Measurements from ENCODE around the gene SORCS2.

SORCS2 gene

DNA sequence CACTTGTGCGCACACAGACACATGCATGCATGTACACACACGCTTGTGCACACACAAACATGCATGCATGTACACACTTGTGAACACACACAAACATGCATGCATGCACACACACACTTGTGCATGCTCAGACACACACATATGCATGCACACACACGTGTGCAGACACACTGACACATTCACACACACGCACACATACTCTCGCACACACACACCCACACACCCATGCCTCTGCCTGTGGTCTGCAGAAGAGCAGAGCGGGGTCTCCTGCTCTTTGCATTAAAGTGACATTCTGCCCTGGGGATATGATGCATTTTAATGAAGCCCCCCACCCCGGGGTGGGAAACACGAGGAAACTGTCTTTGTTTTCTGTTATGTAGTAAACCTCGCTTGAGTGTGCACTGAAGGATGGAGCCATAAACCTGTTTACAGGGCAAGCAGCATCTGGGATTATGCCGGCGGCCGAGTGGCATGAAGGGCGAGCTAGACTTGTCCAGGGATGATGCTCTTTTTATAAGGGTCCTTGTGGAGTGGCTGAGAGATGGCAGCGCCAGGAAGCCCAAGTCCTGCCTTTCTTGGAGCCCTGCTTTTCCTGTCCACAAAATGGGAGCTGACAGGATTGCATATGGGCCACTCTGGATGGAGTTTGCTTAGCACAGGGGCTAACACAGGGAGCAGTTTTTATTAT lies 224.6 kb downstream of the SORCS2 start:
- TF ChIP-seq, protein P1, sequence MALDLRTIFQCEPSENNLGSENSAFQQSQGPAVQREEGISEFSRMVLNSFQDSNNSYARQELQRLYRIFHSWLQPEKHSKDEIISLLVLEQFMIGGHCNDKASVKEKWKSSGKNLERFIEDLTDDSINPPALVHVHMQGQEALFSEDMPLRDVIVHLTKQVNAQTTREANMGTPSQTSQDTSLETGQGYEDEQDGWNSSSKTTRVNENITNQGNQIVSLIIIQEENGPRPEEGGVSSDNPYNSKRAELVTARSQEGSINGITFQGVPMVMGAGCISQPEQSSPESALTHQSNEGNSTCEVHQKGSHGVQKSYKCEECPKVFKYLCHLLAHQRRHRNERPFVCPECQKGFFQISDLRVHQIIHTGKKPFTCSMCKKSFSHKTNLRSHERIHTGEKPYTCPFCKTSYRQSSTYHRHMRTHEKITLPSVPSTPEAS (tag by site-specific recombination; IDR thresholded peaks at IDR 0.05): peak; percentile 48; the same call in 1 of the 2 replicates
- TF ChIP-seq GLIS1 (tag by site-specific recombination; IDR thresholded peaks at IDR 0.05): no peak
- no peak overlapping the region for H3K27ac ChIP-seq (ENCODE audit: extremely low read depth, low read depth, low read length)
- ChIA-PET POLR2A (no interaction called here), CTCF (interaction anchor here (0.6 kb wide), 1 partner anchor 20 kb away, joined by 3 read pairs; no protein-coding TSS in a partner anchor)
- H3K9me3 ChIP-seq (ENCODE audit: control insufficient read depth, insufficient read depth, low read depth, low read length): no peaks in the 10 kb centered on the region
- no peaks in the 10 kb centered on the region for H3K36me3 ChIP-seq (ENCODE audit: control insufficient read depth in 2 of 2, insufficient read depth in 1 of 2, low read length in 2 of 2)
- no peaks in the 10 kb centered on the region for H3K4me1 ChIP-seq (ENCODE audit: control insufficient read depth, insufficient read depth, low read length)
- H3K4me3 ChIP-seq (ENCODE audit: low read depth, low read length): no peak overlapping the region

DNA sequence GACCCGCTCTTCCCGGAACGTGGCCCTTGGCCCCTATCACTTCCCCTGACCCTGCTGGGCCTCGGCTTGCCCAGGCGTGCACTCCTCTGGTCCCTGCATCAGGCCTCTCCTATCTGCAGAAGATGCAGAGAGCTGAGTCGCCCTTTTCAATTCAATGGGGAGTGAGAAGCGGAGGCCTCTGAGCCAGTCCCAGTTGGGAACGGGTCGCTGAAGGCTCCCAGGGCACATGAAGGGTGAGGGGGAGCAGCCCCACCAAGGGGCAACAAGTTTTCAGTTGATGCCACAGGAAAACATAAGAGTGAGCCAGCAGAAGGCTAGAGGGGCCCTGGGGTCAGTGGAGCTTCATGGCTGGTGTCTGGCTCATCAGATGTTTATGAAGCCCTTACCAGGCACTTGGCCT lies 225.3 kb downstream of the SORCS2 start:
- Histone ChIP-seq H3K4me1 (ENCODE audit: control insufficient read depth, insufficient read depth, low read length) (no peaks in the 10 kb centered on the region), H3K4me3 (ENCODE audit: low read depth, low read length) (no peak overlapping the region), H3K27ac (ENCODE audit: extremely low read depth, low read depth, low read length) (no peak overlapping the region), H3K36me3 (ENCODE audit: control insufficient read depth in 2 of 2, insufficient read depth in 1 of 2, low read length in 2 of 2) (no peaks in the 10 kb centered on the region), H3K9me3 (ENCODE audit: control insufficient read depth, insufficient read depth, low read depth, low read length) (no peaks in the 10 kb centered on the region)
- POLR2A ChIA-PET: no interaction called here
- CTCF ChIA-PET: interaction anchor here (0.6 kb wide), 1 partner anchor 21 kb away, joined by 3 read pairs; no protein-coding TSS in a partner anchor
- no peak for TF ChIP-seq ZBTB20 (tag by site-specific recombination; IDR thresholded peaks at IDR 0.05)
- TF ChIP-seq YY1 (tag by site-specific recombination; IDR thresholded peaks at IDR 0.05): no peak
- TF ChIP-seq, protein P2, sequence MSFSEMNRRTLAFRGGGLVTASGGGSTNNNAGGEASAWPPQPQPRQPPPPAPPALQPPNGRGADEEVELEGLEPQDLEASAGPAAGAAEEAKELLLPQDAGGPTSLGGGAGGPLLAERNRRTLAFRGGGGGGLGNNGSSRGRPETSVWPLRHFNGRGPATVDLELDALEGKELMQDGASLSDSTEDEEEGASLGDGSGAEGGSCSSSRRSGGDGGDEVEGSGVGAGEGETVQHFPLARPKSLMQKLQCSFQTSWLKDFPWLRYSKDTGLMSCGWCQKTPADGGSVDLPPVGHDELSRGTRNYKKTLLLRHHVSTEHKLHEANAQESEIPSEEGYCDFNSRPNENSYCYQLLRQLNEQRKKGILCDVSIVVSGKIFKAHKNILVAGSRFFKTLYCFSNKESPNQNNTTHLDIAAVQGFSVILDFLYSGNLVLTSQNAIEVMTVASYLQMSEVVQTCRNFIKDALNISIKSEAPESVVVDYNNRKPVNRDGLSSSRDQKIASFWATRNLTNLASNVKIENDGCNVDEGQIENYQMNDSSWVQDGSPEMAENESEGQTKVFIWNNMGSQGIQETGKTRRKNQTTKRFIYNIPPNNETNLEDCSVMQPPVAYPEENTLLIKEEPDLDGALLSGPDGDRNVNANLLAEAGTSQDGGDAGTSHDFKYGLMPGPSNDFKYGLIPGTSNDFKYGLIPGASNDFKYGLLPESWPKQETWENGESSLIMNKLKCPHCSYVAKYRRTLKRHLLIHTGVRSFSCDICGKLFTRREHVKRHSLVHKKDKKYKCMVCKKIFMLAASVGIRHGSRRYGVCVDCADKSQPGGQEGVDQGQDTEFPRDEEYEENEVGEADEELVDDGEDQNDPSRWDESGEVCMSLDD (tag by site-specific recombination; IDR thresholded peaks at IDR 0.05): no peak
- TF ChIP-seq, protein P3, sequence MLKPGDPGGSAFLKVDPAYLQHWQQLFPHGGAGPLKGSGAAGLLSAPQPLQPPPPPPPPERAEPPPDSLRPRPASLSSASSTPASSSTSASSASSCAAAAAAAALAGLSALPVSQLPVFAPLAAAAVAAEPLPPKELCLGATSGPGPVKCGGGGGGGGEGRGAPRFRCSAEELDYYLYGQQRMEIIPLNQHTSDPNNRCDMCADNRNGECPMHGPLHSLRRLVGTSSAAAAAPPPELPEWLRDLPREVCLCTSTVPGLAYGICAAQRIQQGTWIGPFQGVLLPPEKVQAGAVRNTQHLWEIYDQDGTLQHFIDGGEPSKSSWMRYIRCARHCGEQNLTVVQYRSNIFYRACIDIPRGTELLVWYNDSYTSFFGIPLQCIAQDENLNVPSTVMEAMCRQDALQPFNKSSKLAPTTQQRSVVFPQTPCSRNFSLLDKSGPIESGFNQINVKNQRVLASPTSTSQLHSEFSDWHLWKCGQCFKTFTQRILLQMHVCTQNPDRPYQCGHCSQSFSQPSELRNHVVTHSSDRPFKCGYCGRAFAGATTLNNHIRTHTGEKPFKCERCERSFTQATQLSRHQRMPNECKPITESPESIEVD (tag by site-specific recombination; IDR thresholded peaks at IDR 0.05): no peak
- no peak for TF ChIP-seq ZNF350 (tag by site-specific recombination; IDR thresholded peaks at IDR 0.05)

DNA sequence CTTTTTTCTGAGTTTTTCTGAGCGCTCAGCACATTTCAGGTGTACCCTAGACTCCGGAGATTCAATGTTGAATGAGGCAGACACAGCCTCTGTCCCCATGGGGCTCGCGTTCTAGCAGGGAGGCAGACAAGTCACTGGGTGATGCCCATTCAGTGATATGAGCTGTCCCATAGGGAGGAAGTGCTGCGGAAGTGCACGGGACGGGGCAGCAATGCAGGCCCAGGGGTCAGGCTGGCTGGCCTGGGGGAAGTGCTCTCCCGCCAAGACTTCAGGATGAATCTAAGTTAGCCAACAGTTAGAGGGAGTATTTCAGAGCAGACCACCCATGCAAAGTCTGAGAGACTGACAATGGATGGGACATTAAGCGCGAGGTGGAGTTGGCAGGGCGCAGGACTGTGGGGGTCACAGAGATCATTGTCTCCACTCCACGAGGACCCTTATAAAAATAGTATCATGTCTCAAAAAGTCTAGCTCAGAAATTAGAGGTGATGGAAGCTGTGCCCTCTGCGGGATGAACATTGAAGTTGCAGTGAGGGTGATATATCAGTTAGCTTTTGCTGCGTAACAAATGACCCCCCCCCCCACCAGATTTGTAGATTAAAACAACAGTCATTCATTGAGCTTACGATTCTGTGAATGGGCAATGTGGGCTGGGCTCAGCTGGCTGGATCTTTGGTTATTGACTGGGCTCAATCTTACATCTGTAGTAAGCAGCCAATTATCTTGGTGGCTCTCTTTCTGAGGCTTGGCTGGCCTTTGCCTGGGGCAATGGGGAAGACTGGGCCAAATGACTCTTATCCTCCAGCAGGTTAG lies 226.0 kb downstream of the SORCS2 start:
- Histone ChIP-seq H3K36me3 (ENCODE audit: control insufficient read depth in 2 of 2, insufficient read depth in 1 of 2, low read length in 2 of 2) (no peaks in the 10 kb centered on the region), H3K9me3 (ENCODE audit: control insufficient read depth, insufficient read depth, low read depth, low read length) (no peaks in the 10 kb centered on the region), H3K4me3 (ENCODE audit: low read depth, low read length) (no peak overlapping the region), H3K27ac (ENCODE audit: extremely low read depth, low read depth, low read length) (no peak overlapping the region), H3K4me1 (ENCODE audit: control insufficient read depth, insufficient read depth, low read length) (no peaks in the 10 kb centered on the region)
- ChIA-PET POLR2A (no interaction called here), CTCF (interaction anchor here (0.6 kb wide), 1 partner anchor 348 kb away, joined by 3 read pairs; no protein-coding TSS in a partner anchor)
- no peak for TF ChIP-seq GLI2 (tag by site-specific recombination; IDR thresholded peaks at IDR 0.05; ENCODE audit: borderline replicate concordance, low read depth)
- peak; percentile 69; the same call in 1 of the 2 replicates for TF ChIP-seq RBAK (tag by site-specific recombination; IDR thresholded peaks at IDR 0.05)

Measured in HEK293 (cell line).